Left cardiac atrium (tissue), 4 donors: ENCODE measurements around the gene CD40. TPM values are rescaled to one million over a fixed set of nuclear protein-coding genes. Genes with fewer than 3 reads are reported as not detected.

Experiments used
- ATAC-seq, 2 donors: fragments of 200-7000 bp; cut with Tn5 transposase; one replicate each; pipeline ENCODE4 v1.9.1; 2020; ENCODE audit warnings: mild to moderate bottlenecking in 2 of 2, moderate library complexity in 2 of 2
- DNase-seq: peaks from one replicate; pipeline ENCODE4 v3.0.0-alpha.2; 2020
- intact Hi-C, 2 donors: fragments of 100-400 bp; cut with DNase I; formaldehyde crosslinking; loops; one replicate each; pipeline versions ENCODE4 v1.14.1 to v1.15.1; 2022 to 2023
- long read RNA-seq: library from polyadenylated mRNA; unstranded; transcript quantifications from one replicate; pipeline ENCODE4 v2.0.0, GENCODE V29; 2021
- total RNA-seq, 2 donors: library from RNA; stranded (reverse); fragmentation: NEBNext Ultra II Directional; extraction: Animal tissue kit (Norgen Biotek cat#: 25700); gene quantifications; one replicate each; pipeline ENCODE4 v1.2.1, GENCODE V29; 2021
- donor health status: DM: no; HTN: yes; CAD: no.
- donor health status: DM: no; HTN: yes; CAD: no; lungs with severe emphysema.
- donor health status: DM: yes; HTN: yes; CAD: no.
- donor health status: Dilated cardiomyopathy.

The CD40 gene
- 10 to 100 TPM; 11.1 to 13.7 TPM for total RNA-seq
- long read RNA-seq, transcript CD40-202 (9 exons, 1,729 nt), result major isoform, 9 of 15 reads
- long read RNA-seq, partial matches to known transcripts, result 0 of 15 reads
- long read RNA-seq, other reads (novel, unspliced or antisense), result 5 of 15 reads

DNA sequence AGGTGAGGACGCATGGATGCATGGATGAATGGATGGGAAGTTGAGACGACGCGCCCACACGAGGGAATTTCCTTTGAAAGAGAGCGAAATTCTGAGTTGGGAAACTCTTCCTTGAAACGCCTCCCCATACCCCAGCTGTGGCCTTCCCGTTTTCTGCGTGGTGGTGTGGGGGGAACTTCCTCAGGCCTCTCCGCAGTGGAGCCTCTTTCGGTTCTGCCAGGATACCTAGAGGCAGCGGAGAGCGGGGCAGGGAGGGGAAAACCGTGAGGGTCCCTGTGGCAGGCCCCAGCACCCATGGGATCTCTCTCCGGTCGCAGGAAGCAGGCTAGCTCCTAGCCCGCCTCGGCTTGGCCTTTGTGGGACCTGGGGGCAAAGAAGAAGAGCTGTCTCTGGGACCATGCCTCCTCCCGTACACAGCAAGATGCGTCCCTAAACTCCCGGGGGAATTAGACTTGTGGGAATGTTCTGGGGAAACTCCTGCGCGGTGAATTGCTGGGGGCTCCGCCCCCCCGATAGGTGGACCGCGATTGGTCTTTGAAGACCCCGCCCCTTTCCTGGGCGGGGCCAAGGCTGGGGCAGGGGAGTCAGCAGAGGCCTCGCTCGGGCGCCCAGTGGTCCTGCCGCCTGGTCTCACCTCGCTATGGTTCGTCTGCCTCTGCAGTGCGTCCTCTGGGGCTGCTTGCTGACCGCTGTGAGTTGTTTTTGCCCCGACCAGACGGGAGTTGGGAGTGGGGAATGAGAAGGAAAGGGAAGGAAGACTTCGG lies at the start of gene CD40:
Gene CD40, plus strand, starts transcription at position 611 of the 764 bp plus-strand sequence. Its CDS starts 30 bp downstream, at position 641.
- peak; percentile 94 for DNase-seq
- intact Hi-C loops, result loop anchor here in 1 of 2 donors (10.0 kb wide), 1 partner anchor 93 kb away; the partner anchor contains the start of gene SLC12A5
- ATAC-seq, result peak; percentile 98

DNA sequence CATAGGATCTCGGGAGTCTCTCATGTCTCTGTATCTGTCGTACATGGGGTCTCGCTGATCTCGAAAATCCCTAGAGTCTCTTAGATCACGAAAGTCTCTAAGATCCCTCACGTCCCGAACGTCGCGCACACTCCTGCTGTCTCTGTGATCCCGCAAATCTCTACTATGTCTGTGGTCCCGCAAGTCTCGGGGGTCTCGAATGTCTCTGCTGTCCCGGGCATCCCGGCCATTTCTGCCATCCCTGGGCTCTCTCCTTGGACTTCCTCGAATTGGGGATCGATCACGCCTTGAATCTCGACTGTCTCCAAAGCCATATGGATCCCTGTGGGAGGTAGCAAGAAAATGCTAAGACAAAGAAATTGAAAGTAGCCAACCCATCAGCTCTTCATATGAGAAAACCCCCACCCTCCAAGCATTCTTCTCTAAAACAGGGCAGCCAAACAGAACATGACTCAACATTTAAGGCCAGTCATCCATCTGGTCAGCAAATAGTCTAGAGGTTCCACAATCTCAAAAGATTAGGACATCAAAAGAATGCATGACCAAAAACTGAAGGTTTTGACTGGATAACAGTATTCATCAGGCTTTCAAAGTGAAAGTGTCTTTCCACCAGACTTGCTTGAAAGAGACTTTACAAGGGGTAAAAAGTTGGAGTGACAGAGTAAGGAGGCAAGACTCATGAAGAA lies 47.8 kb upstream of the CD40 start:
- DNase-seq, result no peak

DNA sequence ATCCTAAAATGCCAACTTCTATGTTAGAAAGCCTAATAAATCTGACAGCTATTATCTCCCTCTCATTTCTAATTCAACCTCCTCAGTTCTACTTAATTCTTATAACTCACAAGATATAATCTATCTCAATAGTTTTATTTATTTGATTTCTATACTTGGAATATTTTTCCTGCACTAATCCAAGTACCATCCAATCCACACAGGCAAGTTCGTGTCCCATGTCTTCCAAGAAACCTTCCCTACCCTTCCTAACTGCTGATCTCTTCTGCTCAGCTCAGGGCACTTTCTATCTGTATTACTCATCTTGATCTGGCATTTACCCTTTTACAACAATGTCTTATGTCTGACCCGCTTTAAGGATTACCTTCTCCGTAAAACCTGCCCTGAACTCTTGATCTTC lies 46.5 kb upstream of the CD40 start:
- no peak for ATAC-seq
- intact Hi-C loops, result no loop called here
- DNase-seq, result no peak

More for the DNA sequence above, 47.8 kb upstream of the CD40 start:
- intact Hi-C loops, result no loop called here
- no peak for ATAC-seq

DNA sequence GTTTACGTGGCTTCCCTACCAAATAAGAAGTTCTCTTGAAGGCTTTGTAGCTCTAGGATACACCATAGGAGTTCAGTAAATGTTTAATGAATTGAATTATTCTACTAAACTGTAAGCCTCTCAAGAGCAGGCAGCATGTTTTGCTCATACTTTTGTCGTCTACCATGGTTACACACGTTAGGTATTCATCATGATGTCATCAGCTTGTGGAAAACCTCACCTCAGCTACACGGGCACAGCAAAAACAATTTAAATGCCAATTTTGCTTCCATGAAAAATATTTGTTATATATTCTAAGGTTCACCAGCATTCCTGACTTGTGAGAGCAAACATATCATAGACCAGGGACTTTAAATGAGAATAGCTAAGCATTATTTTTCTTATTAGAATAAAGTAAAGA lies 45.1 kb upstream of the CD40 start:
- ATAC-seq (no peak), DNase-seq (no peak)
- intact Hi-C loops, result no loop called here

DNA sequence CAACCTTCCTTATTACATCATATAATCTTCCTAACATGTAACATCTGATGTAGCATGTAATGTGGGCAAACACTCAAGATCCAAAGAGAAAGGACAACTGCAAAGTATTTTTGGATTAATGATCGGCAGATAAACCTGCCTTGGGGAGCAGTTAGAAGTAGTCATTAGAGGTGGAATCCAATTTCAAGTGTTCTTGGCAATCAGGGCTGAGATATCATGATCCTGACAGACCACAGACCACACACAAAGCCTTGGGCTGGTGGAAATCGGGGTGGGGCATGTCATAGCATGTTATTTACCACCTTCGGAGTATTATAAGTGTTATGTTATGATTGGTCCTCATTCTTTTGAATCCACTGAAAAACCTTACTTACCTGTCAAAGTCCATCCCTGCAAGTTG lies 44.7 kb upstream of the CD40 start:
- intact Hi-C loops, result no loop called here
- ATAC-seq, result no peak
- DNase-seq, result no peak

DNA sequence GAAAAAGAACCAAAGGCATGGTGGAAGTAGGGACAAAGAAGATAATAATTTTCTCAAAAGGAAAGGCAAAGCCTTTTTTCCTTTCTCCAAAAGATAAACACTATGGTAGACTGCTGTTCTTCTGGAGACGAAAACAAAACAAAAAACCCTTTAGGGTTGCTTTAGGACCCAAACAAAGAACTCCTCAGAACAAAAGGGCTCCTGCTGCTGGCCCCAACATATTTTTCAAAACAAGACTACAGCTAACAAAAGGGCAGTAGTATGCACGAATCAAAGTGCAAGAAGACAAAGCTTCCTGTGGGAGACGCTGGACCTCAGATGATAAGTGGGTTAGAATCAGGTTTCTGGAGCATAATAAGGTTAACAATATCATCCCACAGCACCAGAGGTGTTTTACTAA lies 44.1 kb upstream of the CD40 start:
- intact Hi-C loops, result no loop called here
- ATAC-seq (no peak), DNase-seq (no peak)

DNA sequence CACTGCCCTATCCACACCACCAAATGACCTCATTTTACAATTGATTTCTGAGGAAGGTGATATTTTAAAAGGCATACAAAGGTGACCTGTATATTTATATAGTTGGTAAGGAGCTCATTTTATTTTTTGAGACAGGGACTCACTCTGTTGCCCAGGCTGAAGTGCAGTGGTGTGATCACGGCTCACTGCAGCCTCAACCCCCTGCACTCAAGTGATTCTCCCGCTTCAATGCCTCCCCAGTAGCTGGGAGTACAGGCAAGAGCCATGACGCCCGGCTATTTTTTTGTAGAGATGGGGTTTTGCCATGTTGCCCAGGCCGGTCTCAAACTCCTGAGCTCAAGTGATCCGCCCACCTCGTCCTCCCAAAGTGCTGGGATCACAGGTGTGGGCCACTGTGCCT lies 41.3 kb upstream of the CD40 start:
- ATAC-seq (no peak), DNase-seq (no peak)
- intact Hi-C loops, result no loop called here

DNA sequence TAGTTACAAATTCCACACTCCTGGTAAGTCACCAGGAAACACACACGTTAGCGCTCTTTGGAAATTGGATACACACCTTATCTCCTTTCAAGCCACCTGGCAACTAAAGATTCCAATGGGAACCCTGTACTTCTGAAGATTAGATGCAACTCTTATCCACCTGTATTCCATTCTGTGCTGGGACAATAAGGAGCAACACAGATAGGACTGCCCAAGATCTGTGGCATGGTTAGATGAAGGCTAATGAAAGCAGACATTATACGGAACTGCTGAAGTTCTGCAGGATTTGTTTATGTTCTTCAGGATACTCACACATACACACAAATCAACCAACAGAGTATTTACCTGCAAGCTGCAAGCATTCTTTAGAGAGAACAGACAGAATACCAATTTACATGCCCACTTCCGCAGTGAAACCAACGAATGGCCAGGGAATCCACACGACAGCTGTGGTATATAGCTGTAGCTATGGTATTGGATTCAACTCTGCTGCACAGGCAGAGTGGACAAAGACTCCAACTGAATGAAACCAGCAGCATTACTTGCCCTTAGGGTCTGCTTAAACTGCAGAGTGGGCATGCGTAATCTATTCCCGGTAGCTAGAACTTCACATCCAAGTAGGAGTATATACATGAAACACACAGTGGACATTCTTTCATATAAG lies 40.3 kb upstream of the CD40 start:
- ATAC-seq, result no peak
- no peak for DNase-seq
- intact Hi-C loops, result no loop called here

DNA sequence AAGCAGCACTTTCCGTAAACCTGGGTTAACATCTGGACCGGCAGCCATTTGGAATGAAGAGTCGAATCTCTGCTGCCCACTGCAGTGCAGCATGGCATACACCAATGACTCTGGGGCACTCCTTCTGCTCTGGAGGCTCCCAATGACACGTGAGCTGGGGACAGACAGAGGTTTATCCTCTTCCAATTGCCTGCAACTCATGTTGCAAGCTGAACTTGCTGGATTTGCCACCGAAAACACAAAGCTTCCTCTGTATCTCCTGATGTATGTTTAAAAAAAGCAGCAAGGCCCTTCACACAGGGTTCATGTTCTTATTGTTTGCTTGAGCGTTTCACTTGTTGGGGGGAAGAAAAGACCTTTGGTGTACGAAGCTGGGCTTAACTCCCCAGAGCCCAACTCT lies 39.2 kb upstream of the CD40 start:
- ATAC-seq, result no peak
- DNase-seq, result no peak
- intact Hi-C loops, result no loop called here

DNA sequence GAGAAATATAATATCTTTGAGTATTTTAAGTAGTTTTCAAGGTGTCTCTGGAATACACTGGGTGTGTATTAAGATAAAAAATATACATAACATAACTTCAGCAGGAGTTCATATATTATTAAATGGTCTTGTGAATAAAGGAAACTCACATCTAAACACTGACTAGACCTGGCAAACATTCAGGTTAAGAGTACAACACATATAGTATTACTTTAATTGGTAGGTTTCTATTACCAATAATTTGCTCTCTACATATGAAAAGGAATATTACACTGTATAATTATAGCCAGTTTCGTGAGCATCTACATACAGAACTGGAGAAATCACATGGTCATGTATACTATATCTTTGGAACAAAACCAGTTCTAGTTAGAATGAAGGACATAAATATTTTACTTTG lies 37.0 kb upstream of the CD40 start:
- ATAC-seq, result no peak
- intact Hi-C loops, result no loop called here

DNA sequence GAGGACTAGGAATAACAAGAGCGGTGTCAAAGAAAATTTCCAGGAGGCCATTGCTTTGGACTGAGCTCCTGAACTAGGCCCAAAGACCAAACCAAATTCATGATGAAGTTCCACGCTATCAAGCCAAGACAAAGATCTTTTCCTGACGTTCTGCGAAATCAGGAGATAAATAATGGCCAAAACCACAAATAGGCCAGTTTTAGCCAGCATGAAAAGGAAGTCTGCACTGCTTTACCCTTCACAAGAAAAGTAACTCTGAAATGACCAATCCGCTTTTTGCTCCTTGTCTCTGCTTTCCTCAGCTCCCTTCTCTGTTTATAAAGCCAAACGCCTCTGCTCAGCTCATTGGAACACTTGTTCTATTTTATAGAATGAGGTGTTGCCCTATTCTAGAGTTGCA lies 35.0 kb upstream of the CD40 start:
- intact Hi-C loops, result no loop called here
- DNase-seq (no peak), ATAC-seq (no peak)

More for the DNA sequence above, 37.0 kb upstream of the CD40 start:
- no peak for DNase-seq

DNA sequence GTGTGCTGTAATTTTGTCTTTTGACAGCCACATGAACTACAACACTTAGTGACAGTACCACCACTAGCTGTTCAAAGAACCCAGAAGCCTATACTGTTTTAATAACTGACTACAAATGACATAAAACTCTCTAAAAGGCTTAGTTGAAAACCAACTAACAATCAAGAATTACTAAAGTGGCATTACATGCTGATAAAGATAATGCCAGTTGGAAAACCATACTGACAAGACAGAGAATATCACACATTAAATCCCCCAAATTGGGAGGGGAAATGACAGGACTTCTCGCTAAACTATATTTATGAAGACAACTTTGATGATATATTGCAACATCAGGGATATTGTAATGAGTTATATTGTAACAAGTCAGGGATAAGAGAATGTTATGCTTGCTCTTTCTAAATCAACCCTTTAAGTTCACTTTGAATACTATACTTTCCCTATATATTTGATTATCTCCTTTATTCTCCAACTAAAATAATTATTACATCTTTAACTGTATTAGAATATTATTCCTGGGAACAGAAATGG lies 34.5 kb upstream of the CD40 start:
- DNase-seq, result no peak
- no peak for ATAC-seq
- intact Hi-C loops, result no loop called here

DNA sequence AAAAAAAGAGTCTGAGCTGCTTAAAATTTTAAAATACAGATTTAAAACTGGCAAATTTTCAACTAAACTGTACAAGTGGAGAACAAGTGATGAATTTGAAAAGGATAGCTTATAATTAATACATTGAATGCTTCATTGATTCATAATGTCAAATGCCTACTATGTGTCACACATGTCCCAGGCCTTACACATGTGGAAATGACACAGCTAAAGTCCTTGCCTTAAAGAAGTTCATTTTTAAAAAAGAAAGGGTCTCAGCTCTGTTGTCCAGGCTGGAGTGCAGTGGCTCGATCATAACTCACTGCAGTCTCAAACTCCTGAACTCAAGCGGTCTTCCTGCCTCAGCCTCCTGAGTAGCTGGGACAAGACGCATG lies 33.3 kb upstream of the CD40 start:
- ATAC-seq (no peak), DNase-seq (no peak)
- intact Hi-C loops, result no loop called here

DNA sequence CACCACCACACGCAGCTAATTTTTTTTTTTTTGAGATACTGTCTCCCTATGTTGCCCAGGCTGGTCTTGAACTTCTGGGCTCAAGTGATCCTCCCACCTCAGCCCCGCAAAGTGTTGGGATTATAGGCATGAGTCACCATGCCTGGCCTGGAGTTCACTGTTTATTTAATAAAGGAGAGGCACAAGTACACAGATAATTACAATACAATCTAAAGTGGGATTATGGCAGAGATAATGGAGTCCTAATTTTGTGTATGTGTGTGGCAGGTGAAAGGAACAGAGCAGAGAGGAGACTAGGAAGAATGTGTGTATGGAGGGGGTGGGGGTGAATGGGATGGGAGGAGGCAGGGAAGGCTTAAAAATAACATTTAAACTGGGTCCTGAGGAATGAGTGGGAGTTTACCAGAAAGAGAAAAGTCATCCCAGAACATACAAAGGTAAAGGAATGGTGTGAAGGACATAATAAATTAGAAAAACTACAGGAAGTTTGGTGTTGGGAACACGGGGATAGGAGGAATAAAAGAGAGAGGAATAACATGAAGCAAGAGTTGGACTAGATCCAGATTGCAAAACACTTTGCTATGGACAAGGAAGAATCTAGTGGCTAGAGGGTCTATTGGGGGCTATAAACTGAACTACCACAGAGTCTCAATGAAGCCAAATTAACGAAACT lies 32.8 kb upstream of the CD40 start:
- no peak for ATAC-seq
- intact Hi-C loops, result no loop called here
- no peak for DNase-seq

DNA sequence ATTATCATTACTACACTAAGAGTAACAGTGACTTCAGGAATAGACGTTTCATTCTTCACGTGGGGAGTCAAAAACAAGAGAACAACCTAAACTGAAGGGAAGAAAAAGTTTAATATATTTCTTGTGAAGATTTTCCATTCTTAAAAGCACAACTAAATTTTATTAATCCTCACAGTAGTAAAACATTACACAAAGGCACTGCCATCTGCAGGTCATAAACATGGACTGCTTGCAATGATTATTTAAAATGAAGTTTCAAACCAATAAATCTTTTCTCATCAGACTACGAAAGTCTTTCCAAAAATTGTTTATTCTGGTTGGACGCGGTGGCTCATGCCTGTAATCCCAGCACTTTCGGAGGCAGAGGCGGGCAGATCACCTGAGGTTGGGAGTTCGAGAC lies 31.0 kb upstream of the CD40 start:
- DNase-seq, result no peak
- no peak for ATAC-seq
- intact Hi-C loops, result no loop called here

DNA sequence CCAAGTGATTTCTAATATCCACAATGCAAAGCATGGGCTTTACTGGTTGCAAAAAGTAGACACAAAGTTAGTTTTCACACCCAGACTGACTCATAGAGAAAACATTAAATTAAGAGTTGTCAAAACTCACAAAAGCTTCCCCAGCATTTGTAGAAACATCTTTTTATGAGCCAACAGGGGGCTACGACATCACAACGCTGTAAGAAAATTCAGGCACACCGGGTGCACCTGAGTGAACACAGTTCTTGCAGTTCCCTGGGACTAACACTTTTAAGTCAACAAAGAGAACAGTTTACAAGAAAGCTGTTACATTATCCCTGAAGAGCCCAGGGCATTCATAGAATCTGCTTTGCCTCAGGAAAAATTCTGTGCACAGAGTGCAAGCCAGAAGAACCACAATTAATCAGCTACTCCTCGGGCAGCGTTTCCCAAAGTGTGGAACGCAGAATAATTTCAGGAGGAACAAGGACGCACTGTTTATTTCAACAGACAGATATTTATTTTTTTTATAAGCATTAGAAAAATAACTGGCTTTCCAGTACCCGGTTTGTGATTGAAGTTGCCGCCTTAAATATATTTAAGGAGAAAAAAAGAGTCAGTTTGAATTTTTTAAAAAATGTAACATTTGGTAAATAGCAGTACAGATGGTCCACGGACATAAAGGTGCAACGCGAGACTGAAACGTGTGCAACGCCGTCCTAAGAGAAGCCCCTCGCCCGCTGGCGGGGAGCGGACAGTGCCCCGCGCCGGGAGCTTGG lies 29.5 kb upstream of the CD40 start:
- DNase-seq (no peak), ATAC-seq (no peak)
- intact Hi-C loops, result no loop called here

DNA sequence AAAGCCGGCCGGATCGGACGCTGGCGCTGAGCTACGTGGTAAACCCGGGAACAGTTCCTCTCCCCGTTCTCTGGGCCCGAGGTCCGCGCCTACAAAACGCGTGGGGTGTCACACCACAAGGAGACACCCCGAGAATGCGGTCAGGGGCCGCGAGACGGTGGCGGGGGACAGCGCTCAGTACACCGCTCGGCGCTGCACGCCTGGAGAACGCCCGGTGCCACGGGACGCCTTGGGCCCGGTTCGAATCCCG lies 29.0 kb upstream of the CD40 start:
- ATAC-seq (peak; percentile 29 to 57), DNase-seq (no peak)
- intact Hi-C loops, result no loop called here

DNA sequence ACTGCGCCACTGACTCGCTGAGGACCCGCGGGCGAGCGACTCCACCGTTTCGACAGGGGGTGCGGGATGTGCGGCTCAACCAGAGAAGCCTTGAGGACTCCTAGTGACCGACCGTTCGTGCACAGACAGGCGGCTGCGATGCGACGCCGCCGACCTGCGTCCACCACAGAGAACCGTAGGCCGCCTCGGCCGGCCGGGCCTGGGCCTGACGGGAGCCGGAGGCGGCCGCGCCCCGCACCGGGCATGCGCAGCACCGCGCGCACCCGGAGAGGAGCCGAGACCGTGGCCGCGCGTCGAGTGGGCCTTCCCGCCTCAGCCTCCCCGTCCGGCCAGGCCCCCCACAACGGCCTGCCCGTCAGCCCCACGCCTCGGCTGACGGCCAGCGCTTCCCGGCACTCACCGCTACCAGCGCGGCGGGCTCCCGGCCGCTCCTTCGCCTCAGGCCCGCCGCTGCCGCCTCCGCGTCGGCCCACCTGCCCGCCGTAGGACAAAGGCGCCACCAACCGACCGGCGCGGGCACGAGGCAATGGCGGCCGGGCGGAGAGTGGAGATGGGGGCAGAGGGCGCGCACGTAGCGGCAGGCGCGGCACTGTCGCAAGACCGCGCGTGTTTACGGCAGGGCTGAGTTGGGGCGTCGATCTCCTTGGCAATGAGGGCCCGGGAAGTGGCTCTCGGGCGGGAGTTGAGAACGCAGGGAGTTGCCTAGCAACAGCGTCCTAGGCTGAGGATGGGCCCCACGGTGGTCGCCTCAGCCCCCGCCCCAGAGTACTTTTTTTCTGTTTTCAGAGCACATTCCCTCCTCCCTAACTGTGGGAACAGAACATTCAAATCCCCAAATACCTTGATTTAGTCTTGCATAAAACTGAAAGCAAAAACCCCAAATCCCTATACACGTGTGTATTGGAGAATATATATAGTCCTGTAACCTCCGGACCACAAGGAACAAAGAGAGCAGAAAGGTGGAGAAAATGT lies 28.4 kb upstream of the CD40 start, which contains the start of gene NCOA5:
Gene NCOA5, minus strand, starts transcription at position 546 of the 972 bp plus-strand sequence. CDS start 10,538 bp downstream, outside the sequence.
- intact Hi-C loops, result no loop called here
- DNase-seq, result peak; percentile 97

More for the DNA sequence above, 28.4 kb upstream of the CD40 start, which contains the start of gene NCOA5:
- peak; percentile 98 to 99 for ATAC-seq
